IMR-90 (cell line): ENCODE data around the gene PALLD. TPM values are rescaled to one million over a fixed set of nuclear protein-coding genes. Genes with fewer than 3 reads are reported as not detected.

Experiments
- ATAC-seq: fragments of 200-7000 bp; cut with Tn5 transposase; 2 replicates; pipeline ENCODE4 v1.9.1; 2020; ENCODE audit warnings: low read depth, mild to moderate bottlenecking, moderate library complexity
- BruUV-seq: library from RNA; stranded (reverse); fragments of 400-500 nt; replicated peaks from 2 replicates; lab custom pipeline; 2021; lab: Mats Ljungman, UMichigan
- CTCF ChIA-PET: fragments of 300-600 bp; formaldehyde crosslinking; extraction: SDS; loops from one replicate; lab custom pipeline; 2021; ENCODE audit warnings: antibody characterized with exemption; lab: Yijun Ruan, JAX
- POLR2A ChIA-PET: fragments of 300-600 bp; sonication (Branson Sonifier 250); formaldehyde crosslinking; loops from one replicate; lab custom pipeline; 2022; ENCODE audit warnings: antibody characterized with exemption; ENCODE audit not compliant: unreplicated experiment; lab: Charles Lee
- DNase-seq: peaks from one replicate; pipeline ENCODE4 v3.0.0; 2013
- H2AFZ ChIP-seq: replicated peaks from 2 replicates; pipeline ENCODE3; 2013; ENCODE audit warnings: low read length, mild to moderate bottlenecking; ENCODE audit not compliant: poor library complexity
- H2AK5ac ChIP-seq: 2 replicates; pipeline ENCODE4 v1.6.1; 2013; ENCODE audit warnings: low read depth, low read length, inconsistent platforms
- H2AK9ac ChIP-seq: replicated peaks from 2 replicates; pipeline ENCODE3; 2013; ENCODE audit warnings: mild to moderate bottlenecking, low read depth, low read length, moderate library complexity; ENCODE audit not compliant: poor library complexity
- H2BK120ac ChIP-seq: 2 replicates; pipeline ENCODE4 v1.6.1; 2013; ENCODE audit warnings: low read depth, low read length, inconsistent platforms
- H2BK15ac ChIP-seq: 3 replicates; pipeline ENCODE4 v1.6.1; 2013; ENCODE audit warnings: low read depth, low read length, inconsistent platforms
- H2BK20ac ChIP-seq: 2 replicates; pipeline ENCODE4 v1.6.1; 2013; ENCODE audit warnings: low read depth, mild to moderate bottlenecking, inconsistent platforms, low read length, moderate library complexity
- H2BK5ac ChIP-seq: 2 replicates; pipeline ENCODE4 v1.6.1; 2013; ENCODE audit warnings: mild to moderate bottlenecking, low read depth, low read length, inconsistent platforms; ENCODE audit not compliant: poor library complexity, severe bottlenecking
- H3K14ac ChIP-seq: replicated peaks from 2 replicates; pipeline ENCODE4 v1.6.1; 2013; ENCODE audit warnings: low read depth, low read length, inconsistent platforms
- H3K18ac ChIP-seq: 2 replicates; pipeline ENCODE4 v1.6.1; 2013; ENCODE audit warnings: low read depth, low read length, control low read depth
- H3K23ac ChIP-seq: 2 replicates; pipeline ENCODE4 v1.6.1; 2013; ENCODE audit warnings: low read depth, low read length, inconsistent platforms
- H3K27ac ChIP-seq: 2 replicates; pipeline ENCODE4 v1.5.1; 2013; ENCODE audit warnings: mild to moderate bottlenecking, control low read depth, low read length; ENCODE audit not compliant: insufficient read depth
- H3K27me3 ChIP-seq: 2 replicates; pipeline ENCODE4 v1.6.1; 2013; ENCODE audit warnings: low read length; ENCODE audit not compliant: control insufficient read depth, insufficient read depth
- H3K36me3 ChIP-seq: 2 replicates; pipeline ENCODE4 v1.6.1; 2013; ENCODE audit warnings: low read length, mixed read lengths; ENCODE audit not compliant: control insufficient read depth, insufficient read depth
- H3K4ac ChIP-seq: 2 replicates; pipeline ENCODE4 v1.6.1; 2013; ENCODE audit warnings: low read depth, low read length, inconsistent platforms
- H3K4me1 ChIP-seq: 2 replicates; pipeline ENCODE4 v1.6.1; 2013; ENCODE audit warnings: low read length, mixed read lengths; ENCODE audit not compliant: control insufficient read depth, insufficient read depth
- H3K4me2 ChIP-seq: 2 replicates; pipeline ENCODE4 v1.6.1; 2013; ENCODE audit warnings: low read depth, mild to moderate bottlenecking, control low read depth, low read length, moderate library complexity
- H3K4me3 ChIP-seq: 2 replicates; pipeline ENCODE4 v1.5.1; 2013; ENCODE audit warnings: low read depth, mild to moderate bottlenecking, control low read depth, low read length, moderate library complexity; ENCODE audit not compliant: insufficient read depth
- H3K56ac ChIP-seq: 2 replicates; pipeline ENCODE4 v1.6.1; 2013; ENCODE audit warnings: low read length, inconsistent platforms; ENCODE audit not compliant: insufficient read depth; ENCODE audit errors: extremely low read depth
- H3K79me1 ChIP-seq, 2 experiments: 2 replicates each; pipeline ENCODE4 v1.6.1; 2013; ENCODE audit warnings: low read length in 2 of 2, inconsistent platforms in 1 of 2, low read depth in 1 of 2
- H3K9ac ChIP-seq: 2 replicates; pipeline ENCODE4 v1.6.1; 2013; ENCODE audit warnings: low read depth, low read length, control low read depth
- H3K9me1 ChIP-seq: 2 replicates; pipeline ENCODE4 v1.6.1; 2013; ENCODE audit warnings: low read length, inconsistent platforms; ENCODE audit not compliant: insufficient read depth
- H3K9me3 ChIP-seq: 2 replicates; pipeline ENCODE4 v1.6.1; 2013; ENCODE audit warnings: low read length; ENCODE audit not compliant: control insufficient read depth, insufficient read depth
- H4K20me1 ChIP-seq: 2 replicates; pipeline ENCODE4 v1.6.1; 2013; ENCODE audit warnings: low read length, inconsistent platforms; ENCODE audit not compliant: insufficient read depth
- H4K5ac ChIP-seq: 2 replicates; pipeline ENCODE4 v1.6.1; 2013; ENCODE audit warnings: mild to moderate bottlenecking, low read depth, low read length, control low read depth
- H4K8ac ChIP-seq, 2 experiments: 2 replicates each; pipeline ENCODE4 v1.6.1; 2013; ENCODE audit warnings: low read depth in 2 of 2, low read length in 2 of 2, control low read depth in 1 of 2, inconsistent platforms in 1 of 2
- H4K91ac ChIP-seq: 2 replicates; pipeline ENCODE4 v1.6.1; 2013; ENCODE audit warnings: low read depth, low read length, inconsistent platforms; ENCODE audit not compliant: insufficient read depth
- FOS ChIP-seq: fragments of 150-350 bp; IDR thresholded peaks from 2 replicates; pipeline ENCODE4 v1.6.1; 2016; ENCODE audit warnings: low read depth, low read length
- NFE2L2 ChIP-seq: fragments of 150-350 bp; IDR thresholded peaks from 2 replicates; pipeline ENCODE4 v1.6.1; 2016; ENCODE audit warnings: low read depth, mild to moderate bottlenecking, low read length
- WGBS, 2 experiments: methylation state at CpG; one replicate each; pipeline versions ENCODE4 v1.1.5 to v1.1.7; 2013; ENCODE audit warnings: missing lambda C conversion rate in 2 of 2; ENCODE audit not compliant: insufficient read length in 1 of 2; ENCODE audit errors: extremely low coverage in 2 of 2; 5-methylcytosine and 5-hydroxymethylcytosine counted together
- dilution Hi-C: fragments of 300-500 bp; cut with HindIII; formaldehyde crosslinking; loops from one replicate; pipeline ENCODE4 v1.14.3; 2018; ENCODE audit warnings: low sequenced_read_pairs; ENCODE audit not compliant: unreplicated experiment
- in situ Hi-C: fragments of 300-500 bp; cut with MboI; formaldehyde crosslinking; loops from 3 replicates; pipeline ENCODE4 v1.14.3; 2019; ENCODE audit warnings: low sequenced_read_pairs, inconsistent platforms, mixed read lengths
- intact Hi-C: fragments of 100-400 bp; cut with micrococcal nuclease; formaldehyde crosslinking; loops from 2 replicates; pipeline ENCODE4 v1.10.0; 2022
- polyA plus RNA-seq, 3 experiments: library from polyadenylated mRNA; depleted of rRNA; stranded (reverse); fragments of >200 nt; gene quantifications; 2 replicates each; pipeline ENCODE4 v1.2.3, GENCODE V29; 2012; ENCODE audit warnings: low replicate concordance in 1 of 3
- total RNA-seq: library from RNA; depleted of rRNA; stranded (reverse); fragments of >200 nt; gene quantifications from 2 replicates; pipeline ENCODE4 v1.2.3, GENCODE V29; 2012

PALLD gene
- total and polyA plus RNA-seq, 2 of the 4 experiments (the other 2 are of a cell fraction) = 91.0 to 91.9 TPM

DNA sequence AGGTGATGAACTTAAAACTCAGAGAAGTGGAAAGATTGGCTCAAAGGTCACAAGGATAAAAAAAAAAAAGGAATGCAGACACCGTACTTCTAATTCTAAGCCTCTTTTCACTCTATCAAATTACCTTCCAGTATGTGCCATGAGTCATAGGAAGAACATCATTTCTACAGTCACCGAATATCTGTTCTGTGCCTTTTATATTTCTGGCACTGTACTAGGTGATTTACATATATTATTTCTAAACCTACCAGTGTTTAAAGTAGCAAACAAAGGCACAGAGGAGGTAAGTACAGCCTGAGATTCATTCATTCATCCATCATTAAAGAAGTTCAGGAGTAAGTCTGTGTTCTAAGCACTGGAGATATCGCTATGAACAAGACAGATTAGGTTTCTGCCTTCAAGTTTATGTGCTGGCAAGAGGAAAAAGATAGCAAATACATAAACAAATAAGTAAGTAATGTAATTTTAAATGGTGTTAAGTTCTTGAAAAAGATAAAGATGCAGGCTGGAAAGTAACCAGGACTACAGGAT, 65.3 kb downstream of the PALLD start:
- Histone ChIP-seq H4K20me1 (no peaks in the 10 kb centered on the region), H3K9me1 (peaks cover 14% of the 10 kb centered on the region), H3K14ac (no peak overlapping the region), H4K8ac (0 out of 4 replicates have a peak overlapping the region, but pooled peaks of 1 of the 2 experiments have one; percentile 27), H3K9ac (no peak overlapping the region), H4K5ac (no peak overlapping the region), H3K4me2 (peak overlapping the region; percentile 51; the same call in 1 of the 2 replicates), H2BK15ac (peak overlapping the region; percentile 53; the same call in 1 of the 3 replicates), H3K4me3 (no peak overlapping the region), H2AFZ (no peak overlapping the region), H3K23ac (no peak overlapping the region), H2BK120ac (peak overlapping the region; percentile 71; the same call in 1 of the 2 replicates), H3K9me3 (no peaks in the 10 kb centered on the region), H3K27ac (no peak overlapping the region), H3K27me3 (no peaks in the 10 kb centered on the region), H3K36me3 (no peaks in the 10 kb centered on the region), H3K18ac (no peak overlapping the region), H2BK5ac (peak overlapping the region; percentile 41), H2AK5ac (no peak overlapping the region), H3K4me1 (peaks cover 22% of the 10 kb centered on the region), H2BK20ac (peak overlapping the region; percentile 88), H4K91ac (no peak overlapping the region), H3K56ac (no peak overlapping the region), H3K4ac (peak overlapping the region; percentile 70), H2AK9ac (no peak overlapping the region), H3K79me1 (no peaks in the 10 kb centered on the region)
- dilution Hi-C loops = no loop called here
- ChIA-PET POLR2A (no interaction called here), CTCF (interaction anchor here (1.5 kb wide), 1 partner anchor 24 kb away, joined by 3 read pairs; no protein-coding TSS in a partner anchor)
- TF ChIP-seq NFE2L2 (no peak), FOS (peak; percentile 58; the same call in 1 of the 2 replicates)
- DNase-seq = peak; percentile 64
- BruUV-seq = no TSS peak
- in situ Hi-C loops = no loop called here
- intact Hi-C loops = no loop called here
- no CpG with 5 or more reads among the region's 3 CpGs for WGBS, 2 experiments
- peak; percentile 66 for ATAC-seq
